ENCODE results near the gene CASP3. TPM values are rescaled to one million over a fixed set of nuclear protein-coding genes. Genes with fewer than 3 reads are reported as not detected.

CASP3 gene
- total RNA-seq, 2 experiments from 2014 or later = 72.0 to 72.2 TPM

Other genes with a start within 250 kb of the CASP3 start
- gene IRF2, start 174.9 kb downstream of the CASP3 start, total RNA-seq = 10 to 100 TPM; 49.1 to 61.4 TPM
- 10 to 100 TPM; 17.7 to 18.1 TPM for gene PRIMPOL, start 291 bp upstream of the CASP3 start, total RNA-seq
- gene CENPU, start 84.6 kb upstream of the CASP3 start, total RNA-seq = 10 to 100 TPM; 75.0 to 77.9 TPM
- gene ACSL1, start 176.5 kb upstream of the CASP3 start, total RNA-seq = 10 to 100 TPM; 15.0 to 15.9 TPM

Data from activated naive CD8-positive, alpha-beta T cell treated with anti-CD3 and anti-CD28 coated beads for 36 hours (primary cell).